IgD-negative memory B cell (primary cell): ENCODE measurements around the gene WFDC12. TPM values are rescaled to one million over a fixed set of nuclear protein-coding genes. Genes with fewer than 3 reads are reported as not detected.

ENCODE experiments used
- H3K27ac Mint-ChIP-seq, 3 donors: one replicate each; pipeline ENCODE4 v1.8.0; 2020 to 2022; ENCODE audit warnings: mild to moderate bottlenecking in 3 of 3, mixed read lengths in 3 of 3, moderate library complexity in 1 of 3
- H3K27me3 Mint-ChIP-seq: one replicate; pipeline ENCODE4 v1.8.0; 2021; ENCODE audit warnings: mixed read lengths
- H3K36me3 Mint-ChIP-seq: one replicate; pipeline ENCODE4 v1.8.0; 2020; ENCODE audit warnings: mild to moderate bottlenecking, mixed read lengths
- H3K4me1 Mint-ChIP-seq, 3 donors: one replicate each; pipeline ENCODE4 v1.8.0; 2020 to 2022; ENCODE audit warnings: mixed read lengths in 3 of 3, mild to moderate bottlenecking in 1 of 3
- H3K4me3 Mint-ChIP-seq, 4 donors: one replicate each; pipeline ENCODE4 v1.8.0; 2020 to 2022; ENCODE audit warnings: mild to moderate bottlenecking in 4 of 4, mixed read lengths in 4 of 4, moderate library complexity in 3 of 4
- H3K9me3 Mint-ChIP-seq, 3 donors: one replicate each; pipeline ENCODE4 v1.8.0; 2020 to 2021; ENCODE audit warnings: mixed read lengths in 3 of 3, mild to moderate bottlenecking in 1 of 3
- polyA plus RNA-seq: library from polyadenylated mRNA; unstranded; fragments of 300-500 nt; fragmentation: Illumina TruSeq; gene quantifications from one replicate; pipeline ENCODE4 v1.2.3, GENCODE V29; 2021

The WFDC12 gene
- polyA plus RNA-seq, 1 donor from 2014 or later, result not detected

DNA sequence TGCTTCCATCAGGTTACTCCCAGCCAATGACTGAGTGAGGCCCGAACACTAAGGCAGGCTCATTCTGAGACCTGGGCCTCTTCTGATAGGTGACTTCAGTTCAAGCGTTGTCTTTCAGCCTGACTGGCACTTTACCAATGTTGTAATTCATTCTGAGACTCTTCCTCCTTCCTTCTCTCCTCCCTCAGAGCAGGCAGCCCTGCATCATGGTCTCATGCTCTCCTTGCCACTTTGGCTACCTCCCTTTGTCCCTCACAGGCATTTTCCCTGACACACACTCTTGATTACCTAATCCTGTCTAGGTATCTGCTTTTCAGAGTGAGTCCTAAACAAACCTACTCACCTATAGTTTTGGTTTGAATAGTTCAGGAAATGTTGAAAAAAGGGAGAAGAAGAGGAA is 12.6 kb upstream of the WFDC12 start:
- peaks cover 0 to 1% (median 0%) of the 10 kb centered on the region in 3 donors for H3K4me1 Mint-ChIP-seq

GRCh38 chr20:45128099-45128498 is 3.8 kb upstream of the WFDC12 start:
- Mint-ChIP-seq H3K36me3 (peaks cover 3% of the 10 kb centered on the region), H3K4me1 (peaks cover 0 to 1% (median 0%) of the 10 kb centered on the region in 3 donors), H3K4me3 (no peak overlapping the region), H3K27ac (no peak overlapping the region), H3K27me3 (peaks cover 15% of the 10 kb centered on the region), H3K9me3 (peaks cover 0 to 7% (median 0%) of the 10 kb centered on the region in 3 donors)

More for the DNA sequence above, 12.6 kb upstream of the WFDC12 start:
- Mint-ChIP-seq H3K27ac (no peak overlapping the region), H3K4me3 (no peak overlapping the region), H3K27me3 (peaks cover 10% of the 10 kb centered on the region), H3K9me3 (peaks cover 0 to 5% (median 2%) of the 10 kb centered on the region in 3 donors), H3K36me3 (no peaks in the 10 kb centered on the region)

GRCh38 chr20:45121388-45121787 is 2.9 kb downstream of the WFDC12 start:
- Mint-ChIP-seq H3K4me1 (peaks cover 0 to 1% (median 0%) of the 10 kb centered on the region in 3 donors), H3K9me3 (peaks cover 0 to 7% (median 0%) of the 10 kb centered on the region in 3 donors), H3K27ac (no peak overlapping the region), H3K4me3 (no peak overlapping the region), H3K27me3 (peaks cover 18% of the 10 kb centered on the region), H3K36me3 (peaks cover 3% of the 10 kb centered on the region)

GRCh38 chr20:45119556-45120266 is 4.6 kb downstream of the WFDC12 start:
- Mint-ChIP-seq H3K4me3 (no peak overlapping the region), H3K4me1 (peaks cover 0 to 3% (median 1%) of the 10 kb centered on the region in 3 donors), H3K9me3 (peaks cover 0 to 7% (median 0%) of the 10 kb centered on the region in 3 donors), H3K27me3 (peaks cover 14% of the 10 kb centered on the region), H3K27ac (no peak overlapping the region), H3K36me3 (peaks cover 3% of the 10 kb centered on the region)

GRCh38 chr20:45118028-45118427 is 6.2 kb downstream of the WFDC12 start:
- Mint-ChIP-seq H3K4me3 (no peak overlapping the region), H3K27ac (no peak overlapping the region), H3K36me3 (no peaks in the 10 kb centered on the region), H3K4me1 (peaks cover 0 to 3% (median 0%) of the 10 kb centered on the region in 3 donors), H3K27me3 (peaks cover 7% of the 10 kb centered on the region), H3K9me3 (no peaks in the 10 kb centered on the region)

GRCh38 chr20:45117581-45117980 is 6.7 kb downstream of the WFDC12 start:
- H3K4me1 Mint-ChIP-seq, result peaks cover 0 to 3% (median 0%) of the 10 kb centered on the region in 3 donors
- H3K9me3 Mint-ChIP-seq, result no peaks in the 10 kb centered on the region
- H3K4me3 Mint-ChIP-seq, result no peak overlapping the region
- no peaks in the 10 kb centered on the region for H3K36me3 Mint-ChIP-seq
- H3K27me3 Mint-ChIP-seq, result peaks cover 7% of the 10 kb centered on the region
- no peak overlapping the region for H3K27ac Mint-ChIP-seq

- no peak overlapping the region for H3K27ac Mint-ChIP-seq
- H3K4me1 Mint-ChIP-seq, result peaks cover 0 to 3% (median 0%) of the 10 kb centered on the region in 3 donors
- H3K27me3 Mint-ChIP-seq, result peaks cover 7% of the 10 kb centered on the region
- H3K4me3 Mint-ChIP-seq, result no peak overlapping the region
- H3K36me3 Mint-ChIP-seq, result no peaks in the 10 kb centered on the region
- no peaks in the 10 kb centered on the region for H3K9me3 Mint-ChIP-seq
Measured at GRCh38 chr20:45115829-45116228, 8.4 kb downstream of the WFDC12 start.

- Mint-ChIP-seq H3K4me1 (peaks cover 0 to 3% (median 0%) of the 10 kb centered on the region in 3 donors), H3K9me3 (no peaks in the 10 kb centered on the region), H3K4me3 (no peak overlapping the region), H3K27me3 (peaks cover 5% of the 10 kb centered on the region), H3K27ac (no peak overlapping the region), H3K36me3 (no peaks in the 10 kb centered on the region)
Measured at GRCh38 chr20:45115386-45115774, 8.9 kb downstream of the WFDC12 start.

DNA sequence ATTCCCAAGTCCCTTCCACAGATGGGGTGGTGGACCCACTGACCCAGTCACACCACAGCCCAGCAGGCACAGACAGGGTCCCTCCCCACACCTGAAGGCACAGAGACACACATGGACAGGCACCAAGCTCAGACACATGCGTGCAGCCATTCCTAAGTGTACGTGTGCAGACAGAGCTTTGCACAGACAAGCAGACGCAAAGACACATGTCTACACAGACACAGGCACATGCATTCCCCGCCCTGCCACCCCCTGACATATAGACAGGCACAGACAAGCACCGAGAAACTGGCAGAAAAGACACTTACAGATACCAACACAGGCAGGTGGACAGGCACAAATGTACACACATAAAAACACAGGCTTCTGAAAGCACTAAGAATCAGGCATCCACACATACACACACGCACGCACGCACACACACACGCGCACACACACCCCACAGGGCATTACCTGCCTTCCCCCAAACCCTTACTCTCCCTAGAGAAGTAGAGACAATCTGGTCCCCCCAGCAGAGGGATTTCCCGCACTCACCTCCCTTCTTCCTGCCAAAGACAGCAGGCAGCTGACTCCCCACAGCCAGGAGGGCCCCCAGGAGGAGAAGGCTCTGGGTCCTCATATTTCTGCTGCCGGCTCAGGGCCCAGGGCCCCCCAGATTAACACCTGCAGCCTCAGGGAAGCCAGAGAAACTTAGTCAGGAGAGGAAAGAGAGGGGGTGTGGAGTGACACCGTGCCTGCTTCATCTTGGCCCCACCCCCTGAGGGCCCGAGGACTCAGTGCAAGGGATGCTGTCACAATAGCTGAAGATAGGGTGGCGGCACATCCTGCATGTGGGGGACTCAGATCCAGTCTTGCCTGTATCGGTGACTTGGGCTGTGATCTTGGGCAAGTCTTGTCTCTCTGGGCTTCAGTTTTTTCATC is 9.5 kb downstream of the WFDC12 start, which contains the start of gene WFDC5:
TSS of gene WFDC5 (minus strand) at position 710 of the 921 bp plus-strand sequence. CDS start at position 619, 91 bp downstream.
- no peaks in the 10 kb centered on the region for H3K36me3 Mint-ChIP-seq
- H3K27ac Mint-ChIP-seq, result no peak within 1 kb of the TSS

GRCh38 chr20:45113865-45114264 is 10.4 kb downstream of the WFDC12 start:
- Mint-ChIP-seq H3K4me3 (no peak overlapping the region), H3K27me3 (peaks cover 4% of the 10 kb centered on the region), H3K27ac (no peak overlapping the region), H3K9me3 (no peaks in the 10 kb centered on the region), H3K4me1 (peaks cover 0 to 3% (median 0%) of the 10 kb centered on the region in 3 donors), H3K36me3 (no peaks in the 10 kb centered on the region)

More for the DNA sequence above, 9.5 kb downstream of the WFDC12 start, which contains the start of gene WFDC5:
- Mint-ChIP-seq H3K4me1 (peaks cover 0 to 3% (median 0%) of the 10 kb centered on the region in 3 donors), H3K4me3 (no peak within 1 kb of the TSS), H3K9me3 (no peaks in the 10 kb centered on the region), H3K27me3 (peaks cover 4% of the 10 kb centered on the region)

DNA sequence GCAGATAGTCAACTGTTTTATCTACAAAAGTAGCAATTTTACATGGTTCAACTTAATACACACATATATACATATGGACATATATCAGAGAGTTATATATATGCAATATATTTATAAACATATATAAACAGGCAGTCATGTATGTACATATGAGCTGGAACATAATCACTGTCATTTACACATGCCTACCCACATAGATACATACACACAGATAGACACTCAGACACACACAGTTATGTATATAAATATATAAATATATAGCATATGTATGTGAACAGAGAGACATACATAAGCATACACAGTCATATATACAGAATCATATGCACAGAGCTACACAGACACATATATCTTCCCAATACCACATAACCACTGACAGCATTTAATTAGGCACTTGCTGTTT is 11.5 kb downstream of the WFDC12 start:
- Mint-ChIP-seq H3K27ac (no peak overlapping the region), H3K4me1 (peaks cover 0 to 3% (median 0%) of the 10 kb centered on the region in 3 donors), H3K36me3 (no peaks in the 10 kb centered on the region), H3K9me3 (no peaks in the 10 kb centered on the region), H3K4me3 (no peak overlapping the region), H3K27me3 (peaks cover 8% of the 10 kb centered on the region)

- no peaks in the 10 kb centered on the region for H3K9me3 Mint-ChIP-seq
- no peaks in the 10 kb centered on the region for H3K36me3 Mint-ChIP-seq
- no peak overlapping the region for H3K27ac Mint-ChIP-seq
- H3K4me3 Mint-ChIP-seq, result no peak overlapping the region
- H3K27me3 Mint-ChIP-seq, result peaks cover 4% of the 10 kb centered on the region
- H3K4me1 Mint-ChIP-seq, result peaks cover 0 to 3% (median 0%) of the 10 kb centered on the region in 3 donors
Measured at GRCh38 chr20:45111799-45112471, 12.3 kb downstream of the WFDC12 start.

GRCh38 chr20:45111285-45111684 is 13.0 kb downstream of the WFDC12 start:
- Mint-ChIP-seq H3K4me3 (no peak overlapping the region), H3K9me3 (no peaks in the 10 kb centered on the region), H3K27ac (no peak overlapping the region), H3K36me3 (no peaks in the 10 kb centered on the region), H3K27me3 (peaks cover 4% of the 10 kb centered on the region), H3K4me1 (peaks cover 0 to 3% (median 0%) of the 10 kb centered on the region in 3 donors)

GRCh38 chr20:45110301-45110700 is 14.0 kb downstream of the WFDC12 start:
- H3K36me3 Mint-ChIP-seq, result no peaks in the 10 kb centered on the region
- H3K4me1 Mint-ChIP-seq, result peaks cover 0 to 3% (median 0%) of the 10 kb centered on the region in 3 donors
- no peak overlapping the region for H3K4me3 Mint-ChIP-seq
- H3K27me3 Mint-ChIP-seq, result peaks cover 4% of the 10 kb centered on the region
- no peaks in the 10 kb centered on the region for H3K9me3 Mint-ChIP-seq
- H3K27ac Mint-ChIP-seq, result no peak overlapping the region
